HL-60/S4 treated with retinoic acid at 250 ng/mL for 4 days and 3 days (cell line): ENCODE results near the gene SNAPC3.
"Not testable (repeated sequence)": the region's sequence is repeated elsewhere in the genome, so short reads cannot be mapped to it uniquely, and the experiment has no call there.

Experiments
- in situ Hi-C: fragments of 300-500 bp; cut with MboI; formaldehyde crosslinking; loops from 2 replicates; pipeline ENCODE4 v1.7.0; 2022; ENCODE audit warnings: low sequenced_read_pairs

Gene SNAPC3

DNA sequence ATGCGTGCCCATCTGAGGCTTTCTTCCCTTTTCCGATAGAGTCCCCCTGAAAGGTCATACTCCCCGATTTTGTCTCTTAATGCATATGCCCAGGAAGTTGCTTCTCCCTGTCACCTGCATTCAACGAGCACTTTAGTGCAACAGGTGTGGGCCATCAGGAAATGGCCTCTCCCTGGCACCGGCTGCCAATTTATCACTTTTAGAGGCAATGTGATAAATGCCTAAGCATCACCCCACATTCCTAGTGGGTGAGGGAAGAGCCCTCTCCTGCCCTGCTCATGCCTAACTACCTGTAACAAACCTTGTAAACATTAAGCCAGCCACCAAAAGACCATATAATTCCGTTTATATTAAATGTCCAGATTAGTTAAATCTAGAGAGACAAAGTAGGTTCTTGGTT, 1.1 kb upstream of the SNAPC3 start:
- in situ Hi-C loops = loop anchor here (25.0 kb wide), 1 partner anchor 91 kb away; the partner anchor contains the start of gene PSIP1

DNA sequence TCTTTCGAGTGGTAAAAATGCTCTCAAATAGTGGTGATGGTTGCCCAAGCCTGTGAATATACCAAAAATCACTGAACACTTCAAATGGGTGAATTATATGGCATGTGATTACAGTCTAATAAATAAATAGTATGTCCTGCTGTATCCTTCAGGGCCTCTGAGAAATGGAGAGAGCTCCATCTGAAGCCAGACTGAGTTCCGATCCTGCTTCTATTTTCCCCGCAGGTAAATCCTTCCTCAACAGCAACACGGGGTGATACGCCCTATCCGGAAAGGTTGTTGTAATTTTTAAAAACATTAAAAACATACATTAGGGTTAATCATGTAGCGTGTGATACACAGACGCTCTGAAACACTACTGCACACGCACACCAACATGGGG, 695 bp upstream of the SNAPC3 start:
- in situ Hi-C loops = loop anchor here (25.0 kb wide), 1 partner anchor 90 kb away; the partner anchor contains the start of gene PSIP1

DNA sequence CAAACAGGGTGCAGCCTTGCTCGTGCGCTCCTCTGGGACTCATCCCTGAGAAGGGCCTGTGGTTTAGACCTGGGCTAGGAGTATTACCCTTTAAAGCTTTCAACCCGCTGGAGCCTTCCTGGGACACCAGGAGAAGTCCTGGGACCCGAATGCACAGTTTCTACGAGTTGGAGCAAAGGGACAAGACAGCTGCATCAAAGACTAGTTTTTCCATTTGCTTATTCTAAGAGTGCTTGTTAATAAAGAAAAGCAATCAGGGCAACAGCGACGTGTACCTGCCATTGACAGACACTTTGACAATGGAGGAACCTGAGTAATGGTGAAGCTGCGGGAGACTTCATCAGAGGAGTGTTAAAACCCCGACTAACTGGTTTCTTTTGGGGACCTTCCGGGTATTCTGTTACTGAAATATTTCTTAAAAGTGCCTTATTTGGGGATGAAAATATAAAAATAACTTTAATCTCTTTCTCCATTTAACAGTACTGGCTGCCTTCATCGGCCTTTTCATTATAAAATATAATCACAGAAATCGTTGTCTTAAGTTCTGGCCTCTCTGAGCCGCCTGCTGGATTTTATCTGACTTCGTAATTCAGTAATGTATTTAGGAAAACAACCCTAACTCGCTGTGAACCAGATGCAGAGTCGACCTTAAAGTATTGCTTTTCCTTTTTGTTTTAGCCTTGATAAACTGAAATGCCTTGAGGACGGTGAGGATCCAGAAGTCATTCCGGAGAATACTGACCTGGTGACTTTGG, 732 bp downstream of the SNAPC3 start:
- in situ Hi-C loops = loop anchor here (25.0 kb wide), 1 partner anchor 89 kb away; the partner anchor contains the start of gene PSIP1

DNA sequence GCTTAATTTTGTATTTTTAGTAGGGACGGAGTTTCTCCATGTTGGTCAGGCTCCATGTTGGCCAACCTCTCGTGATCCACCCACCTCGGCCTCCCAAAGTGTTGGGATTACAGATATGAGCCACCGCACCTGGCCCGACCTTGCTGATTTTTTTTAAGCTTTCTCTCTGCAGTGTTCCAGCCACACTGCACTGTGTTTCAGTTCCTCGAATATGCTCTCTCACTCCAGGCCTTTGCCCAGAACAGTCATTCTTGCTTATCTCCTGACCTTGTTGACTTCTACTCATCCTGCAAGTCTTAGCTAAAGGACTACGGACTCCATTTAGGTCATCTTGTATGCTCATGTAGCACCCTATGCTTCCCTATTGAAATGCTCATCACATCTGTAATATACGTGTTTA, 3.3 kb downstream of the SNAPC3 start:
- in situ Hi-C loops = no loop called here

DNA sequence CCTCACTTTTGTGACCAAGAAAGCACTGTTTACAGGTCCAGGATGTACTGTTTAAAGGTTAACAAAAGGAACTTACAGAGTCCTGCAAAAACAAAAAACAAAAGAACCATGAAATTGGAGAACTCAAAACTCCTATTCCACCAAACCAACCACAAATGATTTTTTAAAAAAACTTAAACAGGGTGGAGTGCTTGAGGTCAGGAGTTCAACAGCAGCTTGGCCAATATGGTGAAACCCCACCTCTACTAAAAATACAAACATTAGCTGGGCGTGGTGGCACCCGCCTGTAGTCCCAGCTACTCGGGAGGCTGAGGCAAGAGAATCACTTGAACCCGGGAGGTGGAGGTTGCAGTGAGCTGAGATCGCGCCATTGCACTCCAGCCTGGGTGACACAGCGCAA, 5.0 kb downstream of the SNAPC3 start:
- in situ Hi-C loops = not testable (repeated sequence)

DNA sequence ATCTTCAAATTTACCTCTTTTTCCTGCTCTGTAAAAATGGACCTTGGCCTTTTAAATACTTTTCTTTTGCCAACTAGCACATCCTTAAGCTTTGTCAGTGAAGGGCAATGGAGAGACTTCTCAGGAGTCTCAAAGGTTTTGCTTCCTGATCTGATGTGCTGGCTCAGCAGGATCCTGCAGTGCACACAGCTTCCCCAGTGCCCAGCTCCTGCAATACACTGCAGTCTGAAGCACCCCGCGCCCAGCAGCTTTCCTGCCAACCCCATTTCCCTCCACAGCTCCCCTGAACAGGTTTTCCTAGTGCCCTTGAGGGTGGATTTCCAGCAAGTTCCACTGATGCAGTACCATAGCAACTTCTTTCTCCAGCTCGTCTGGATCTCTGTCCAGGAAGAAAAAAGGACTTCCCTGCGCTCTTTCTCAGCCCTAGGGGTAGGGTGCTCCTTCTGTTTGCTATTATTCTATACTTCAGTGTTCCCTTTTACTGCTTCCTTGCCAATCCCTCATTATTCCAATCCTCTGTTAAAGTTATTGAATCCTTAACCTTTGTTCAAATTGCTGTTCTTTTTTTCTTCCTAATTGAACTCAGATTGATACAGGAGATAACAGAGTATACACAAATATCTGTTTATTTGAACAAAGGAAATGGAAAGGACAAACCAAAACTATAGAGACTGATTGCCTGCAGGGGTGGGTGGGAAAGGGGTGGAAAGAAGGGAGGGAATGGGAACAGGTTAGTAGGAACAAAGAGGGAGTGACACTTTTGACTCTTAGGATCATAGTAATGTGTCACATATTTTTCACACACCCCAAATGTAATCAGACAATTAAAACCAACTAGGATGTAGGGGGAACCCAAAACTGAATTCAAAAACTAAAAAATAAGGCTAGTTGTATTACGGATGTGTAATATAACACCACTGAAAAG, 8.5 kb downstream of the SNAPC3 start:
- in situ Hi-C loops = no loop called here

DNA sequence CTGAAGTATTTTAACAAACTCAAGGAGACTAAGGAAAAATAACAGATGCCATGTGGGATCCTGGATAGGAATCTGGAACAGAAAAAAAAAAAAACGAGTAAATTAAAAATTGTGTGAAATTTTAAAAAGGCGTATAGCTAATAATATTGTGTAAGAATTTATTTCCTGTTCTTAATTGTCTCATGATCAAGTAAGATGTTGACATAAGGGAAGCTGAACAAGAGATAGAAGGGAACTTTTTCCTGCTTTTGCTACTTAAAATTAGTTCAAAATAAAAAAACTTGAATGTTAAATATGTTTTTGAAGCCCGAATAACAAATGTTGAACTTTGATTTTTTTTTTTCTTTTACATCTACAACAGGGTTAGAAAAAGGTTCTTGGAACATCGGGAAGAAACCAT, 10.5 kb downstream of the SNAPC3 start:
- in situ Hi-C loops = no loop called here

DNA sequence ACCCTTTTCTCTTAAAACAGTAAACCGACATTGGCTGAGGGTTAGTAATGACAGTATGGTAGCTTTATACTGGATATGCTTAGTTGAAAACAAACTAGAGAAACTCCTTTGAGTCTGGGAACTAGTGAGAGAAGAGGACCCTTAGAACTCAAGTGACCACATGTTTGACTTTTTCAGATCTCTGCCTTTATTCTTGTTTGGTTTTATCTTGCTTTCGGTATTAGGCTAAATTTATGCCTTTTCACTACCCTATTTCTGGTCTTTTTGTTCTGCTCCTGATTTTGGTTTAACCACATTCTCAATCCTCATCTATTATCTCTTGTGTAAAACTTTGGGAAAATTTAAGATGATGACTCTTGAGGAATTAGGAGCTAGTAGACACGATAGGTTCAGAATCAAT, 11.0 kb downstream of the SNAPC3 start:
- in situ Hi-C loops = no loop called here

DNA sequence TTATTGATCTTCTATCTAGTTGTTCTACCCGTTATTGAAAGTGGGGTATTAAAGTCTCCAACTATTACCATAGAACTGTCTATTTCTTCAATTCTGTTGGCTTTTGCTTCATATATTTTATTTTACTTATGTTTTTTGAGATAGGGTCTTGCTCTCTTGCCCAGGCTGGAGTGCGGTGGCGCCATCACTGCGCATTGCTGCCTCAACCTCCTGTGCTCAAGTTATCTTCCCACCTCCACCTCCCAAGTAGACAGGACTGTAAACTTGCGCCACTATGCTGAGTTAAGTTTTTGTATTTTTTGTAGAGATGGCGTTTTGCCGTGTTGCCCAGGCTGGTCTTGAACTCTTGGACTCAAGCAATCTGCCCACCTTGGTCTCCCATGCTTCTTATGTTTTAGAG, 16.2 kb downstream of the SNAPC3 start:
- in situ Hi-C loops = no loop called here

DNA sequence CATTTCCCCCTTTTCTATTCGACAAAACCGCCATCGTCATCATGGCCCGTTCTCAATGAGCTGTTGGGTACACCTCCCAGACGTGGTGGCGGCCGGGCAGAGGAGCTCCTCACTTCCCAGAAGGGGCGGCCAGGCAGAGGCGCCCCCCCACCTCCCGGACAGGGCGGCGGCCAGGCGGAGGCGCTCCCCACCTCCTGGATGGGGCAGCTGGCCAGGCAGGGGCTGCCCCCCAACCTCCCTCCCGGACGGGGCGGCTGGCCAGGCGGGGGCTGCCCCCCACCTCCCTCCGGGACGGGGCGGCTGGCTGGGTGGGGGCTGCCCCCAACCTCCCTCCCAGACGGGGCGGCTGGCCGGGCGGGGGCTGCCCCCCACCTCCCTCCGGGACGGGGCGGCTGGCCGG, 19.2 kb downstream of the SNAPC3 start:
- in situ Hi-C loops = not testable (repeated sequence)

DNA sequence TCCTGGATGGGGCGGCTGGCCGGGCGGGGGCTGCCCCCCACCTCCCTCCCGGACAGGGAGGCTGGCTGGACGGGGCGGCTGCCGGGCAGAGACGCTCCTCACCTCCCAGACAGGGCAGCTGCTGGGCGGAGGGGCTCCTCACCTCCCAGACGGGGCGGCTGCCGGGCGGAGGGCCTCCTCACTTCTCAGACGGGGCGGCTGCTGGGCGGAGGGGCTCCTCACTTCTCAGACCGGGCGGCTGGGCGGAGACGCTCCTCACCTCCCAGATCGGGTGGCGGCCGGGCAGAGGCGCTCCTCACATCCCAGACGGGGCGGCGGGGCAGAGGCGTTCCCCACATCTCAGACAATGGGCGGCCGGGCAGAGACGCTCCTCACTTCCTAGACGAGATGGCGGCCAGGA, 19.6 kb downstream of the SNAPC3 start:
- in situ Hi-C loops = not testable (repeated sequence)

DNA sequence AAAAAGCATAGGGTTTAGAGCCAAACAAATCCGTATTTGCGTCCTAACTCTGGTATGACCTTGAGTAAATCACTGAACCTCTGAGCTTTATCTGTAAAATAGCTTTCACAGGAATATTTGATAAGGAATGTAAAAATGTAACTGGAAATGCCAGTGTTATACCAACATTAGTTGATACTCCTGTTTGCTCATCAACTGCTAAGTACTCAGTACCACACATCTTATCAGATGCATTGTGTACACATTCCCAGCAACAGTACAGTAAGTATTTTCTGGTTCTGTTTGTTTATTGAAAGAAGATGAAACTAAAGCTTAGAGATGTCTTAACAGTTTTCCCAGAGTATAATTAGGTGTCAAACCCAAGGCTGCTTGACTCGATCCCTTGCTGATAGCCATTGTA, 21.5 kb downstream of the SNAPC3 start:
- in situ Hi-C loops = no loop called here

DNA sequence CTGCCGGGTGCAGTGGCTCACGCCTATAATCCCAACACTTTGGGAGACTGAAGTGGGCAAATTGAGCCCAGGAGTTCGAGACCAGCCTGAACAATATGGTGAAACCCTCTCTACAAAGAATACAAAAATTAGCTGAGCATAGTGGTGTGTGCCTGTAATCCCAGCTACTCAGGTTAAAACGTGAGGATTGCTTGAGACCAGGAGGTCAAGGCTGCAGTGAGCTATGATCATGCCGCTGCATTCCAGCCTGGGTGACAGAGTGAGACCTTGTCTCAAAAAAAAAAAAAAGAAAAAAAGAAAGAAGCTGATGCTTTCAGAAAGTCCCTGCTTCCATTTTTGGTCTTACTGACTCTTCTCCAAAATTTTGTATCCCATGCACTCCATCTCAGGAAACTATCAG, 31.3 kb downstream of the SNAPC3 start:
- in situ Hi-C loops = no loop called here

DNA sequence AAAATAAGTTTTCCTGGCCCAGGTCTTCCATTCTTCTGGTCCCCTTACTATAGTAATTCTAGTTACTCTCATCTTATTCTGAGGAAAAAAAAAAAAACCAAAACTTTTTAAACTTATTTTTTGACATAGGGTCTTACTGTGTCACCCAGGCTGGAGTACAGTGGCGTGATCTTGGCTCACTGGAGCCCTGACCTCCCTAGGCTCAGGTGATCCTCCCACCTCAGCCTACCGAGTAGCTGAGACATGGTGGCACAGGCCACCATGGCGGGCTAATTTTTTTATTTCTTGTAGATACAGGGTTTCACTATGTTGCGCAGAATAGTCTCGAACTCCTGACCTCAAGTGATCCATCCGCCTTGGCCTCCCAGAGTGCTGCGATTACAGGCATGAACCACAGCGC, 38.4 kb downstream of the SNAPC3 start:
- in situ Hi-C loops = no loop called here

DNA sequence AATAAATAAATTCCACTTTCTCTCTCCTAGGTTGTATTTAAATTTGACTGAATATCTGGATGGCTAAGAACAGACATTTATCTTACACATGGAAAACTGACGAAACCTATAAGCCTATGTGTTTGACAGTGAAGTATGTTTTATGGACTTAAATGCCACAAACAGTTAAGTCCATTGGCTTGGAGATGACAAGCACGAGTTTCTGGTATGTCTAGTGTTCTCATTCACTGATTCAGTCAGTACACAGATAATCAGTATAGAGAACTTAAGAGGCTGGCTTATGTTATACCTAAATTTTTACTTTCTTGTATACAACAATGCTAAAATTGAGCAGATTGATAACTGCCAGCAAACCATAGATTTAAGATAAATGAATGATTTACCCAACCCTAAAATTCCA, 38.9 kb downstream of the SNAPC3 start:
- in situ Hi-C loops = no loop called here

DNA sequence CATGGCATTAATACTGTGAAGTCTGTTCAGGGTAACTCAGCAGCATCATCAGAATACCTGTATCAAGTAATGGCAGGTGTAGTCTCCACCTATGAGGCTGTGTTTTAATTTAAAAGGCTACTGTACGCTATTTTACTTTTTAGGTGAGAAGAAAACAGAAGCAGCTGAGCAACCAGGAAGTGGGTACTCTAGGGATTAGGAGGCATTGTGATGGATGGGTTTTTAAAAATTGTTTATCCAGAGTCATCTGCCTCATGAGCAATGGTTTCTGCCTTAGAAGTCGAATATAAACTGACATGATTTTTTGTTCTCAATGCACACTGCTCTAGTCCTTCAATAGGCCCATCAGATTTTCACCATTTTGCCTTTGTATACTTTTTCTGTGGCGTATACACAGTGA, 45.5 kb downstream of the SNAPC3 start:
- in situ Hi-C loops = no loop called here

DNA sequence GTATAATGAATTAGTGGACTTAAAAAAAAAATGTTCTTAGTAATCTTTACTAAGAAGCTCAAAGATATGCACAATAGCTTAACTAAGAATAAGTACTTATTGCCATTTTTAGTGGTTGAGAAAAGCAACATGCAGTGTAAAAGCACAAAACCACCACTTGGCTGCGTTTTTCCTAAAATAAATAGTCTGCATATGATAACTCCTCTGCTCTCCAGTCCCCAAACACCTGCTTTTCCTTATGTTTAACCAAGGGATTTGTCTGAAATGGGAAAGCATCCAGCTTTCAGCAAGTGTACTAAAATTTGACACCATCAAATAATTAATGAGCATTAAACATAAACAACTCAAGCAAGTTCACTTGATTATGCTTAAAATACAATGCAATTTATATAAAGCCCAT, 46.7 kb downstream of the SNAPC3 start:
- in situ Hi-C loops = no loop called here

DNA sequence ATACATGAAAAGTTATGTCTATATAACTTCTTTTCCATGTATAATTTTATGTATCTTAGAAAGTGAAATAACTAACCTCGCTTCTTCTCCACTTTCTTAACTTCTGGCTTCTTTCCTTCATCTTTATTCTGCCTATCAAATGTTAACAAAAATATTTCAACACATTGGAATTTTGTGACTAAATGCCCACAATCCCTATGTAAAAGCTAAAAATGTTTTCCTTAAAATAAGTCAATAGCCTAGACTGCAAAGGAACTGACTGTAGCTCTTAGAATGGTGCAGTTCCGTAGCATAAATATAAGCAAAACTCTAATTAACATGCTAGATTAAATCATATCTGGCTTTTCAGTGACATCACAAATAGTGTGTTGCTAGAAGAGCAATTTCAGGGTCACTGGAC, 47.2 kb downstream of the SNAPC3 start:
- in situ Hi-C loops = no loop called here

DNA sequence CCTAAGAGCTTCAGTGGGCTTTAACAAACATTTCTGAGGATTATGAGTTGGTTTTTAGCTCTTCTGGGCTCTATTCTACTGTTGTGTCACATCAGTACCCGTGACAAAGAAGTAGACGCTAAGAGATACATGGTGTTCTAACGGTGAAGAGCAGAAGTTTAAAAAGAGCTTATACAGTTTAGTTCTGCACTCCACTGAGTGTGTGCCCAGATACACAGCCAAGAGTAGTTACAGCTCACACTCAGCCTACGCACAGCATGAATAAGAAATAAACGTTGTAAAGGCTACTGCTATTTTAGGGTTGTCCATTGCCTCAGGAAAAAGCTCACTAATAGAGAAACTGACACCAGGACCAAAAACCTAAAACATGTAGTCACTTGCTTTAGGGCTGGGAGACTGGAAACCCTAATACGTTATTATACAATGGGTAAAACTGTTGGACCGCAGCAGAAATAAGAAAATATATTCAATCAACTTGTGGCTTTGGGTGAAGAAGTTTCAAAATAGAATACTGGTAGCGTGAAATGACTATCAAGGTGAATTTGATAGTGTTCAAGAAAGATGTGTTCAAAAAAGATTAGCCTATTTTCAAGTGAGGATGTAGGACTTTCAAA, 53.4 kb downstream of the SNAPC3 start:
- in situ Hi-C loops = no loop called here

DNA sequence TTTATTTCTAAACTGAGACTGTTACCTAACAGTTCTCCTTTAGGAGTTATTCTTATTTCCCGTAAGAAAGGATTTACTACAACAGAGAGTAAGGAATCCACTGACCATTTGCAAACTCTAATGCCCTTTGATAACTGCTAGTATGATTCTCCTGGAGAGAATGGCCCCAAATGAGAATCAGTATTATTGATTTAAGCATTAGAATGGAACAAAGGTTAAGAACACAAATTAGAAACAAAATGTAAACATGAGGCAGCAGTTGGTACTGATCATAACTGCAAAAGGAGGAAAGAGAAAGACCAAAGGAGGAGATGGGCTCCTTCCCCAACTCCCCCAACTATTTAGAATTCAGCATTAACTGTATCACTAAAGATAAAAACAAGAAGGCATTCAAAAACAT, 57.4 kb downstream of the SNAPC3 start:
- in situ Hi-C loops = no loop called here

DNA sequence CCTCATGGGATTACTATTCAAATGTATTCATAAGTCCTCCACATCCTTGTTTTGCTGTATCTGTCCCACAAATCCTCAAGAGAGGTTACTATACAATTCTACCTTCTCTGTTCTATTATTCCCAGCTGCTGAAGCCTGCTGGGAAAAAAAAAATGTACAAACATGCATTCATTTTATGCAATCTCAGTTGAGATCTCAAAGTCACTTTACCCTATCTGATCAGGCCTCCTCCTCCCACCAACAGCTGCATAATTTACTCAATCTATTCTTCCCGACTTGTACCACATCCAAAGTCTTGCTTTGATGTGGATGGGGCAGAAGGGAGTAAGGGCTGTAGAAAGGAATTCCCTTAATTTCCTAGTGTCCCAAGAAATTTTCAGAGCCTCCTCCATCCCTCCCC, 59.5 kb downstream of the SNAPC3 start:
- in situ Hi-C loops = no loop called here

DNA sequence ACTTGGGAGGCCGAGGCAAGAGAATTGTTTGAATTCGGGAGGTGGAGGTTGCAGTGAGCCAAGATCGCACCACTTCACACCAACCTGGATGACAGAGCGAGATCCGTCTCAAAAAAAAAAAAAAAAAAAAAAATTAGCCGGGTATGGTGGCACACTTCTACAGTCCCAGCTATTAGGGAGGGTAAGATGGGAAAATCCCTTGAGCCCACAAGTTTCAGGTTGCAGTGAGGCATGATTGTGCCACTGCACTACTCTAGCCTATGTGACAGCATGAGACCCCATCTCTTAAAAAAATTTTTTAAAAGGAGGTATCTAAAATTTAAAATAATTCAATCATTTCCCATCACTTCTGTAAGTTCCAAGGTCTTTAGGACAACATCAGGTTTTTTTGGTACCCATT, 62.1 kb downstream of the SNAPC3 start:
- in situ Hi-C loops = no loop called here
